Cardiac atrium fibroblast (primary cell): Measurements from ENCODE around the gene EFCAB13. TPM values are rescaled to one million over a fixed set of nuclear protein-coding genes. Genes with fewer than 3 reads are reported as not detected.

Experiments used
- total RNA-seq: library from RNA; depleted of rRNA; stranded (reverse); fragments of >200 nt; gene quantifications from 2 replicates; pipeline ENCODE4 v1.2.3, GENCODE V29; 2015

Gene EFCAB13
- total RNA-seq = 0.32 and 0.54 TPM in 2 replicates

GRCh38 chr17:47323382-47324223, at the start of gene EFCAB13:
EFCAB13 (plus strand) TSS chr17:47323955; CDS start chr17:47328354, 4,399 bp downstream.

Other genes starting within 250 kb of the EFCAB13 start
- 41.5 and 70.0 TPM in 2 replicates for gene CDC27, start 134.7 kb upstream of the EFCAB13 start, total RNA-seq
- gene MYL4, start 114.6 kb upstream of the EFCAB13 start, total RNA-seq = not detected in 2 replicates
- gene ITGB3, start 70.1 kb upstream of the EFCAB13 start, total RNA-seq = 9.4 and 12.8 TPM in 2 replicates
- gene NPEPPS, start 207.2 kb downstream of the EFCAB13 start, total RNA-seq = 42.8 and 45.1 TPM in 2 replicates